DMS53 treated with DMSO at 0.1 percent for 48 hours (cell line): ENCODE data around the gene MYH10.
"Not testable (repeated sequence)": the region's sequence is repeated elsewhere in the genome, so short reads cannot be mapped to it uniquely, and the experiment has no call there.

Experiments
- DNase-seq: peaks from one replicate; lab custom pipeline; 2025; ENCODE audit not compliant: unreplicated experiment; lab: John Stamatoyannopoulos, UW

MYH10 gene

DNA sequence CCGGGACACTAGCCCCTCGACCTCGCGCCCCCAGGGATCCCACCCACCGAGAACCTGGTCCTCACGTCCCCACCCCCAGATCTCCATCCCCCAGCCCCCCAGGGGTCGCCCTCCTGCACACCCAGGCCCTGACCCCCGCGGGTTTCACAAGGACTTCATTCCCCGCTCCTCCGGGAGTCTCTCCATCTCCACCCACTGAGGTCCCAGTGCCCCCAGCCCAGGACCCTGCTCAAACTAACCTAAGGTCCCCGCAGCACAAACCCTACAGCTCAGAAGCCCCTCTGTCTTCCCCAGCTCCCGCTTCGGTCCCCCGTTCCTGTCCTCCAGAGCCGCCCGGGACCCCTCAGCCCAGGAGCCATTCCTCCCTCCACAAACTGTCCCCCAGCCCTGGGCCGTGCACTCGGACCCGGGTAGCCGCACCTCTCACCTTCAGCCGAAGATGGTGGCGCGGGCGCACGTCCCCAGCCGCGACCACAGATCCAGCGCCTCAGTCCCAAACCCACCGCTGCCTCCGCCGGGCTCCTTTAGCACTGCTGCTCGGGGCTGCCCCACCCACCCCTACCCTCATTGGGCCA lies at the start of gene MYH10:
TSS of gene MYH10 (minus strand) at position 499 of the 575 bp plus-strand sequence. CDS start 7,479 bp downstream, outside the sequence.
- no peak for DNase-seq

GRCh38 chr17:8679126-8679525 lies 48.6 kb upstream of the MYH10 start:
- DNase-seq = no peak

- DNase-seq = no peak
Measured at GRCh38 chr17:8675306-8675705, 44.8 kb upstream of the MYH10 start.

DNA sequence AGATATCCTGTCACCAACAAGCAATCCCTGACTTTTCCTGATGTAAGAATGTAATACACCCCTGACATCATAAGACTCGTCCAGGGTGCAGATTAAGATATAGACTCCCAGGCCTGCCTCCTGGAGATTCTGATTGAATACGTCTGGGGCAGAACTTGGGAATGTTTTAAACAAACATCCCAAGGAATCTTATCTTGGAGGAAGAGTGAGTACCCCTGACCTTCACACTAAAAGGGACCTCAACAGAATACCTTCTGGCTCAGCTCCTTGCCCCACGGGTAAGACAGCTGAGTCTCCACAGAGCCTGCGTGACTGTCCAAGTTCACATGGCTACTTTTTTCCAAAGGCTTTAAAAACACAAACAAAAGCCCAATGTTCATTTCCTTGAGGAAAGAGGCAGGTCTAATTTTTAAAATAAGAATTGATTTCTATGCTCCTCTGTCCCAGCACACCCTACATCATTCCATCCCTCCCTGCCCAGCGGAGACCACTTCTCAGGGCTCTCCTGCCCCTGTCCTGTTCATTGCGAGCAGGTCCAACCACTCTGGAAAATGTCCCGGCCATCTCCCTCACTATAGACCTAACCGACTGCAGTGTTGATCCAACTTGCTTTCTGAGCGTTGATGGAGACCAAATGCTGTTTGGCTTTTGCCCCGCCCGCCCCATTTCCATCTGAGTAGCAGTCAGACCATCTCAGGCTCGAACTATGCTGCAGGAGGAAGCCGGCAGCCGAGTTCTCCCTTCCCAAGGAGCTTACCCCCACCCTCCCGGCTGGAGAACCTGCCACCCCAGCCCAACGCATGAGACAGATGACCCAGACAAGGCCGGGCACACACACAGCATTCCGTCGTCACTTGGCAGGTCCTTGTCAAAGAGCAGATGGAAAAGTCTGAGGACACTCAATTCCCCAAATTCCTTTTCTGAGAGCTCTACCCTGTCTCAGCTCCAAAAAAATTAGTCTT lies 44.1 kb upstream of the MYH10 start:
- no peak for DNase-seq

DNA sequence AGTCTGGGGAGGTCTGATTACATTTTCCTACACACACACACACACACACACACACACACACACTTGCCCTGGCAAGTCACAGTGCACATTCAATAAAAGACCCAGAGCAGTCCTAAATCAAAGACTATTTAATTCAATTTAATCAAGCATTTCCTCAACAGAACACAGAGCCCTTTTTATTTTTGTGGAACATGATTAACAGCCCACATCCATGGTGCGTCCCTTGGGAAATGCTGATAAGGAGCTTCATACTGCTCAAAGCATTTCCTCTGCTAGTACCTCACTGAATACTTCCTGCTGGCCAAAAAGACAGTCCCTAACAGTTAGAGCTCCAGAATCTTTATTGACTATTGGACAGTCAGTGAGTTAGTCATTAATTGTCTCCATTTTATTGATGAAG lies 43.1 kb upstream of the MYH10 start:
- DNase-seq = no peak

DNA sequence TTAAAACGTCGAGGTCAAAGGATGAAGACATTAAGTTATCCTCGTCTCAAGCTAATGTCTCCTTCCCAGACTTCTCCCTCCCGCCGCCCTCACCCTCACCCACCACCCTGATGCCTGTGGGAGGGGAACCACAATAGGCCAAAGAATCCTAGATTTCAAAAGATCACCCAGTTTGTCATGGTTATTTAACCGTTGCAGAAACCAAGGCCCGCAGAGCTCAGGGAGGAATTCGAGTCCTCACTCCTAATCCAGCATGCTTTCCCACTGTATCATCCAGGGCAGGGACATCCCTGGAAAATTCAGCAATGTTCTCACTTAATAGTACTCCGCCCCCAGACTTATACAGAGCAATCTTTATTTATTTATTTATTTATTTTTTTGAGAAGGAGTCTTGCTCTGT lies 41.8 kb upstream of the MYH10 start:
- DNase-seq = no peak

- DNase-seq = no peak
Measured at GRCh38 chr17:8670421-8670820, 39.9 kb upstream of the MYH10 start.

DNA sequence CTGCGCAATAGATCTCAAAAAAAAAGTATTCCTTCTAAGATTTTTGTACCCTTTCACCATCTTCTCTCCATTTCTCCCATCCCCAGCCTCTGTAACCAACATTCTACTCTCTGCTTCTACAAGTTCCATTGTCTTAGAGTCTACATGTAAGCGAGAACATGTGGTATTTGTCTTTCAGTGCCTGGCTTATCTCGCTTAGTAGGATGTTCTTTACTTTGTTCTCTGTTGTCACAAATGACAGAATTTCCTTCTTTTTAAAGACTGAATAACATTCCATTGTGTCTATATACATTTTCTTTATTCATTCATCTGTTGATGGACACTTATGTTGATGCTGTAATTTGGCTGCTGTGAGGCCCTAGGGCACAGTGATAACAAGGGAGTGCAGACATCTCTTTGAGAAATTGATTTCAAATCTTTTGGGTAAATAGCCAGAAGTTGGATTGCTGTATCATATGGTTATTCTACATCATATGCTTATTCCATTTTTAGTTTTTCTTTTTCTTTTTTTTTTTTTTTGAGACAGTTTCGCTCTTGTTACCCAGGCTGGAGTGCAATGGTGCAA lies 37.7 kb upstream of the MYH10 start:
- no peak for DNase-seq

DNA sequence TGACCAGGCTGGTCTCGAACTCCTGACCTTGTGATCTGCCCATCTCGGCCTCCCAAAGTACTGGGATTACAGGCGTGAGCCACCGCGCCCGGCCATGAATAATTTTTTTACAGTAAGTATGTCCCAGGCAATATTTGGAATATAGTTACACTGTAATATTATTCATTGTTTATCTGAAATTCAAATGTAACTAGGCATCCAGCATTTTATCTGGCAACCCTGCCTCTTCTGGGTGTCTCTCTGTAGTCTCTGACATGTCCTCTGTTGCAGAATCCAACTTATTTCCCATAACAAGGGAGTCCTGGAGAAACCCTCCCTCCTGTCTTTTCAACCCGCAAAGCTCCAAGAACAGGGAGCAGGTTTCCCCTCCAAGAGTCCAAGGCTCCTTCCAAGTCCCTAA lies 36.9 kb upstream of the MYH10 start:
- no peak for DNase-seq

GRCh38 chr17:8665684-8666083 lies 35.2 kb upstream of the MYH10 start:
- no peak for DNase-seq

GRCh38 chr17:8664456-8665126 lies 34.1 kb upstream of the MYH10 start:
- DNase-seq = no peak

GRCh38 chr17:8662973-8663372 lies 32.4 kb upstream of the MYH10 start:
- DNase-seq = no peak

DNA sequence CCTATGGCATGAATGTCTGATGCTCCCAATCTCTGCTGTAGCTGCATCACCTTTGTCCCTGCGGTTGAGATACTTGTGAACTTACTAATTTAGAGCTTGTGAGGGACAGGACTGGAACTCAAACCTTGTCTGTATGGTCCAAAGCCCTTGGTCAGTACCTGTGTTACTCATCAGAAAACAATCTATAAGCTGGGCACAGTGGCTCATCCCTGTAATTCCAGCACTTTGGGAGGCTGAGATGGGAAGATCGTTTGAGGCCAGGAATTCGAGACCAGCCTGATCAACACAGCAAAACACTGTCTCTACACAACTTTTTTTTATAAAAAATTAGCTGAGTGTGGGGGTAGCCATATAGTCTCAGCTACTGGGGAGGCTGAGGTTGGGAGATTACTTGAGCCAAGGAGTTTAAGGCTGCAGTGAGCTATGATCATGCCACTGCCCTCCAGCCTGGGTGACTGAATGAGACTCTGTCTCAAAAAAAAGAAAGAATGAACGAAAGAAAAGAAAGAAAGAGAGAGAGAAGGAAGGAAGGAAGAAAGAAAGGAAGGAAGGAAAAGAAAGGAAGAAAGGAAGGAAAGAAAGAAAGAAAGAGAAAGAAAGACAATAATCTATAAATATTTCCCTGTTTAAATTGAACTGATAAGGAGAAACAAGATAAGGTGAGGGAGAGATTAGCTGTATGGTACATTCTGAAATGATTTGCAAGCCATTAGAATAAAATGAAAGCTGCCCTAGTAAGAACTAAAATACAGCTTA lies 31.7 kb upstream of the MYH10 start:
- no peak for DNase-seq

GRCh38 chr17:8660709-8661108 lies 30.2 kb upstream of the MYH10 start:
- DNase-seq = not testable (repeated sequence)

DNA sequence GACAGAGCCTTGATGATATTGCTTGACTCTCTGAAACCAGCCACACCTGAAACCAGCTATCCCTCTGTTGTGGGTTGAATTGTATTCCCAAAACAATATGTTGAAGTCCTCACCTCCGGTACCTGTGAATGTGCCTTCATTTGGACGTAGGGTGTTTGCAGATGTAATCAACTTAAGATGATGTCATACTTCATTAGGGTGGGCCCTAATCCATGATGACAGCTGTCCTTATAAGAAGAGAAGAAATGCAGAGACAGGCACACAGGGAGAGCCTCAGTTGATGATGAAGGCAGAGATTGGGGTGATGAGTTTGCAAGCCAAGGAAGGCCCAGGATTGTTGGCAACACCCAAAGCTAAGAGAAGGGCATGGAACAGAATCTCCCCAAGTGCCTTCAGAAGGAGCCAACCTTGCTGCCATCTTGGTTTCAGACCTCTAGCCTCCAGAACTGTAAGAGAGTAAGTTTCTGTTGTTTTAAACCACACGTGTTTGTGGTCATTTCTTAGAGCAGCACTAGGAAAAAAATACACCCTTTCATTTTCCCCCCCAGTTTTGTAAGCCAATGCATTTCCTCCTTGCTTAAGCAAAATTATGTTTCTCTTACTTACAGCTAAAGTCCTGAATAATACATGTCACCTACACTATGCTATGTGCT lies 29.4 kb upstream of the MYH10 start:
- DNase-seq = no peak

GRCh38 chr17:8658810-8659209 lies 28.3 kb upstream of the MYH10 start:
- DNase-seq = no peak

DNA sequence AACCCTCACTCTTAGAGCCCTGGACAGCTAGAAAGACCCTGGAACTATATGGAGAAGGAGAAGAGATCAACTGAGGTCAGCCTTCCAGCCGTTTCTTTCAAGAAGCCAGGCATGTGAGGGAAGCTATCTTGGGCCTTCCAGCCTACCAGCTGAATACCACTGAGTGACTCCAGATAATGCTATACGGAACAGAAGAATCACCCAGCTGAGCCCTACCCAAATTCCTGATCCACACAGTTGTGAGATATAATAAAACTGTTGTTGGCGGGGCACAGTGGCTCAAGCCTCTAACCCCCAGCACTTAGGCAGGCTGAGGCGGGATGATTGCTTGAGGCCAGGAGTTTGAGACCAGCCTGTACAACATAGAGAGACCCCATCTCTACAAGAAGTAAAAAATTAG lies 26.2 kb upstream of the MYH10 start:
- DNase-seq = no peak

DNA sequence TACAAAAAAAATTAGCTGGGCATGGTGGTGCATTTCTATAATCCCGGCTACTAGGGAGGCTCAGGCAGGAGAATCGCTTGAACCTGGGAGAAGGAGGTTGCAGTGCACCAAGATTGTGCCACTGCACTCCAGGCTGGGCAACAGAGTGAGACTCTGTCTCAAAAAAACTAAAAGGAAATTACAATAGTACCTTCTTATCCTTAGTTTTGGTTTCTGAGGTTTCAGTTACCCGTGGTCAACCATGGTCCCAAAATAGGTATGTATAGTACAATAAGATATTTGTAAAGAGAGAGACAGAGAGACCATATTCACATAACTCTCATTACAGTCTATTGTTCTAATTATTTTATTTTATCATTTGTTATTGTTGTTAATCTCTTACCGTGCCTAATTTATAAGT lies 24.3 kb upstream of the MYH10 start:
- DNase-seq = no peak

DNA sequence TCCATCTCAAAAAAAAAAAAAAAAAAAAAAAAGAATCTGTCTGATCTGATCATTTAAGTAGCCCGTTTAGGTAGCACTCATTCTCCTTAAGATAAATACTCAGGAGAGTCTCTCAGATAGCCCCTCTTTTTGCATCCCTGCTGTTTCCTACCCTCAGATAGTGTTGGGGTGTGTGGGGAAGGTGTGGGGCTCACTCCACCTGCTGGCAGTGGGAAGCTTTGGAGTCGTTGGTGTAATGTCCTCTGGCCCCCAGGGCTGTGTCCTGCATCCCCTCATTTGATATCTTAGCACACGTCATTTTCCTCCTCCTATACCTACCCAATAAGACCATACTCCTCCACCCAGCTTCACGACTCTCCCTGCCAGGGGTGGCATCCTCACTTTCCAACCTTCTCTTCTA lies 20.5 kb upstream of the MYH10 start:
- DNase-seq = no peak

- no peak for DNase-seq
Measured at GRCh38 chr17:8650119-8650499, 19.6 kb upstream of the MYH10 start.
